GM18909 (cell line): ENCODE measurements around the gene CBARP.

Source experiments
- ATAC-seq: cut with Tn5 transposase; IDR thresholded peaks from one replicate; pipeline ENCODE4 v1.9.1; 2021; ENCODE audit warnings: mild to moderate bottlenecking; ENCODE audit not compliant: unreplicated experiment, poor library complexity

Gene CBARP

DNA sequence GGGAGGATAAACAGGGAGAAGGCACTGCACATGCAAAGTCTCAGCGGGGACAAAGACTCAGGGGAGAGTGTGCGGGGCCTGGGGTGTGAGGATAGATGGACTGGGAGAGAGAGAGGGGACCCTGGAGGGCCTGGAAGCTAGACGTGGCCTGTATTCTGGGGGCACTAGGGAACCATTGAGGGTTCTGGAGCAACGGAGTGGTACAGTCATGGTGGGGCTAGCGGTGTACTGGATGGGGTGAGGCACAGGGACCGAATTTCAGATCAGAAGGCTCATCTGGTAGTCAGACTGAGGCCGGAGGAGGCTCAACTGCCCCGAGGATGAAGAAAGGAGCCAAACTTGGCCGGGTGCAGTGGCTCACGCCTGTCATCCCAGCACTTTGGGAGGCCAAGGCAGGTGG lies 55.7 kb downstream of the CBARP start:
- ATAC-seq, result no peak

DNA sequence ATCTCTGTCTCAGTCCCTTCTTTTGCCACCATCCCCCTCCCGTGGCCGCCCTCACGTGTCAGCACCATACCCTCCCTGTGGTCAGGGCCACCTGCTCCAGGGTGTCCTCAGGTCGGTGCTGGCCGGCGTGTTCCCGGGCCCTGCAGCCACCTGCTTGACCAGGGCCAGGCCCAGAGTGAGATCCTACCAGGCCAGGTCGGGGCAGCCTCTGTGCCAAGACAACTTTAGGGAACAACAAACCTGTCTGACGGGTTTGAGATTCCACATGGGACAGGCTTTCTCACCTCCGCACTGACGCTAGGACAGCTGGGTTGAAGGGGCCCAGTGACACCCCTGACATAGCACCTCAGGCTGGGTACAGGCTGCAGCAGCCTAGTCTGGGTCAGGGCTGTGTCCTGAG lies 56.2 kb downstream of the CBARP start:
- ATAC-seq, result no peak
